ENCODE data around the gene RBM33.

DNA sequence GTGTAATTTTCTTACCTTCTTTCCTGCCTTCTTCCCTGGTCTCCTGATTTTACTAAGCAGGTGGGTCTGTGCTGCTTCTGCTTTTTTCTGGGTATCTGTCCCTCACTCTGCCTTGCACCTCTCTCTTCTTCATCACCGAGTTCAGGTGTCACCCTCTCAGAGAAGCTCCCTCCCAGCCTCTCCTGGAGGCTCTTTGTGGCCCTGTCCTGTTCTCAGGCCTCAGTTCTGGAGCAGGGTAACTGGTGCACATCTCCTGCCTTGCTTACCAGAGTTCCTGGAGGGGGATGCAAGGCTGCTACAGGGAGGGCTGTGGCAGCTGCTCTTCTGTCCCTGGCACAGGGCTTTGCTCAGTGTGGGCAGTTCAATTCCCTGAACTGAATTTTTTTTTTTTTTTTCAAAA is 66.1 kb downstream of the RBM33 start:
- TF ChIP-seq SUZ12 (IDR thresholded peaks at IDR 0.05) = no peak
- no peak for TF ChIP-seq TARDBP (IDR thresholded peaks at IDR 0.05)
- TF ChIP-seq L3MBTL2 (conservative IDR thresholded peaks at IDR 0.05) = no peak
